GM12872 (cell line): Measurements from ENCODE around the gene SDC4.

Experiments used
- TF ChIP-seq, protein P1 (sequence below): IDR thresholded peaks from 3 replicates; pipeline ENCODE4 v1.5.1; 2011; ENCODE audit warnings: low read depth, mild to moderate bottlenecking, low read length, moderate library complexity; ENCODE audit not compliant: insufficient read depth

The SDC4 gene

GRCh38 chr20:45312241-45312640 lies 36.0 kb downstream of the SDC4 start:
- TF ChIP-seq, protein P1, sequence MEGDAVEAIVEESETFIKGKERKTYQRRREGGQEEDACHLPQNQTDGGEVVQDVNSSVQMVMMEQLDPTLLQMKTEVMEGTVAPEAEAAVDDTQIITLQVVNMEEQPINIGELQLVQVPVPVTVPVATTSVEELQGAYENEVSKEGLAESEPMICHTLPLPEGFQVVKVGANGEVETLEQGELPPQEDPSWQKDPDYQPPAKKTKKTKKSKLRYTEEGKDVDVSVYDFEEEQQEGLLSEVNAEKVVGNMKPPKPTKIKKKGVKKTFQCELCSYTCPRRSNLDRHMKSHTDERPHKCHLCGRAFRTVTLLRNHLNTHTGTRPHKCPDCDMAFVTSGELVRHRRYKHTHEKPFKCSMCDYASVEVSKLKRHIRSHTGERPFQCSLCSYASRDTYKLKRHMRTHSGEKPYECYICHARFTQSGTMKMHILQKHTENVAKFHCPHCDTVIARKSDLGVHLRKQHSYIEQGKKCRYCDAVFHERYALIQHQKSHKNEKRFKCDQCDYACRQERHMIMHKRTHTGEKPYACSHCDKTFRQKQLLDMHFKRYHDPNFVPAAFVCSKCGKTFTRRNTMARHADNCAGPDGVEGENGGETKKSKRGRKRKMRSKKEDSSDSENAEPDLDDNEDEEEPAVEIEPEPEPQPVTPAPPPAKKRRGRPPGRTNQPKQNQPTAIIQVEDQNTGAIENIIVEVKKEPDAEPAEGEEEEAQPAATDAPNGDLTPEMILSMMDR: no peak

DNA sequence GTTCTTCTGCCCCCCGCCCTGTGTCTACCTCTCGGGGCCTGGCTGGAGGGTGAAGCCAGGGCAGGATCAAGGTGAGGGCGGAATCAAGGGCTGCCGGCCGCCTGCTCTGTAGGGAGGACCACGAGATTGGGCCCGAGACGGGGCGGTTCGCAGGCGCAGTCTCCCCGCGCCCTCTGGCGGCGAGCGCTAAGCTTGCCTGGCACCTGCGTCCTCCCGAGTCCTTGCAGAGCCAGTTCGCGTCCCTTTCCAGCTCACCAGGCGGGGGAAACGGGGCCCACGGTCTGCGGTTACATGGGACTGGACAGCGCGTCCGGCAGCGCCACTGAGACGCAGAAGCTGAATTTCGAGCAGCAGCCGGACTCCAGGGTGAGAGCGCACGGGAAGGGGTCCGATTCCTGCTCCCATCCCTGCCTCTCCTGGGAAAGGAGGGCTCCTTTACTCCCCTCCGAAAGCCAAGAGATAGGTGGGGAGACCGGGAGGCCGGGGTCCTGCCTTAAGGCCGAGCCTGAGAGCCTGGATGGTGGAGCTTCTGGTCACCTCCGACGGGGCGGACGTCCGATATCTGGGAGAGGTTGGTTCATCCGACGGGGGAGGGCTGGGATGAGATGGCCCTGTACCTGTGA lies 36.5 kb downstream of the SDC4 start:
- TF ChIP-seq, protein P1: peak; percentile 93

GRCh38 chr20:45309075-45309474 lies 39.1 kb downstream of the SDC4 start:
- TF ChIP-seq, protein P1: no peak

GRCh38 chr20:45308117-45308778 lies 40.0 kb downstream of the SDC4 start, which contains the start of gene MATN4:
Gene MATN4 (minus strand): TSS chr20:45308299. CDS start chr20:45305582, 2,717 bp downstream.
- TF ChIP-seq, protein P1: no peak

DNA sequence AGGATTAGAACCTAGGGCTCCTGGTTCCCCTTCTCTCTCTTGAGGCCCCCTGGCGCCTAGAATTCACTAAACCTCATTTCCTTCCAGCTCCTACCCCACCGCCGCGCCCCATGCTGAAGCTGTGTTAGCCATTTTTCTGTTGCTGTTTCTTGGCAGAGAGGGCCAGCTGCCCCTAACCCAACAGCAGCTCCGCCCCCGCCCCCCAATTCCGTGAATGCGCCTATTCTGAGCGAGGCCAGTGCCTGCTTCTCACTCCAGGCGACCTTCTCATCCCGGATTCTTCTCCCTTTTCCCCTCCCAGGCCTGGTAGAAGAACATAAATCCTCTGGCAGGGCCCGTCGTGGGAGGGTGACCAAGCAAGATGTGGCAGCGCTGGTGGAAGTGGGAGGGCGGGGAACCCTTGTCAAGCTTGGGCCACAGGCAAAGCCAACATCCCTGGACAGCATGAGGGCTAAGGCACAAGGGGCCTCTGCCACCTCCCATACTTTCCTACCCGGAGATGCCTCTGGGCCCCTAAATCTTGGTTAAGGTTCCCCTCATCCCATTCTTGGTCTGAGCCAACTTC lies 41.1 kb downstream of the SDC4 start:
- TF ChIP-seq, protein P1: no peak

GRCh38 chr20:45306431-45306982 lies 41.7 kb downstream of the SDC4 start, which contains the start of gene RBPJL:
Gene RBPJL (plus strand): TSS chr20:45306840. CDS start chr20:45306923, 83 bp downstream.
- TF ChIP-seq, protein P1: peak; percentile 80

- TF ChIP-seq, protein P1: no peak
Observed at GRCh38 chr20:45305262-45305661, 43.0 kb downstream of the SDC4 start.
